WI38 (cell line): ENCODE data around the gene FGF7.
"Not testable (repeated sequence)": the region's sequence is repeated elsewhere in the genome, so short reads cannot be mapped to it uniquely, and the experiment has no call there.

Source experiments
- H3K4me3 ChIP-seq: 2 replicates; pipeline ENCODE4 v1.5.1; 2011; ENCODE audit warnings: low read depth, mild to moderate bottlenecking, control low read depth, low read length
- TF ChIP-seq, protein P1 (sequence below): IDR thresholded peaks from 2 replicates; pipeline ENCODE4 v1.5.1; 2012; ENCODE audit warnings: low read depth, mild to moderate bottlenecking, control low read depth, low read length

Gene FGF7

DNA sequence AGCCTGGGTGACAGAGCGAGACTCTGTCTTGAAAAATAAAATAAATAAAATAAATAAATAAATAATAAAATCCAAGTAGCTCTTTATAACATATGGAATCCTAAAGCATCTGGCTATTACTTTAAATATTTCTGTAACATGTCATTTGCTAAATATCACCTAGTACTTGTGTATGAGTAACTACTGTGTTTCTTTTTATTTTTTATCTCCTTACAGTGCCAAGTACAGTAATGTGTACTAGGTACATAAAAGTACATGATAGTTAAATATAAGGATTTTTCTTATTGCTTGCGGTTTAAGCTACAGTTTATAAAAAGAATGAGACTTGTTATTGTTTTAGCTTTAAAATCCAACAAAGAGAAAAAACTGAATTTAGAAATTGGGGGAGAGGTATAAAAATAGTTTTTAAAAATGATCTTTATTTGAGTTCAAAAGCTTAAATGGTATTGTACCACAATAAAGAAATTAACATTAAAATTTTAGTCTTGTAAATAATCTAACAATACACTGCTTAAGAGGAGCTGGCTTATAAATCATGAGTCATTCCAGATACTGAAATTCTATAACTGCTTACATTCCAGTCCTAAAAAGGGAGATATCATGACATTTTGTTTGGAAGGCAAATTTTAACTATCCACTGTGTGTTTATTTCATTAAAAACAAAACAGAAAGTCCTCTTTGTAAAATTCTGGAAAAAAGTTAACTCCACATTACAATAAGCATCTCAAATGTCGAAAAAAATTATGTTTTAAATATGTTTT lies 73.1 kb downstream of the FGF7 start:
- TF ChIP-seq, protein P1, sequence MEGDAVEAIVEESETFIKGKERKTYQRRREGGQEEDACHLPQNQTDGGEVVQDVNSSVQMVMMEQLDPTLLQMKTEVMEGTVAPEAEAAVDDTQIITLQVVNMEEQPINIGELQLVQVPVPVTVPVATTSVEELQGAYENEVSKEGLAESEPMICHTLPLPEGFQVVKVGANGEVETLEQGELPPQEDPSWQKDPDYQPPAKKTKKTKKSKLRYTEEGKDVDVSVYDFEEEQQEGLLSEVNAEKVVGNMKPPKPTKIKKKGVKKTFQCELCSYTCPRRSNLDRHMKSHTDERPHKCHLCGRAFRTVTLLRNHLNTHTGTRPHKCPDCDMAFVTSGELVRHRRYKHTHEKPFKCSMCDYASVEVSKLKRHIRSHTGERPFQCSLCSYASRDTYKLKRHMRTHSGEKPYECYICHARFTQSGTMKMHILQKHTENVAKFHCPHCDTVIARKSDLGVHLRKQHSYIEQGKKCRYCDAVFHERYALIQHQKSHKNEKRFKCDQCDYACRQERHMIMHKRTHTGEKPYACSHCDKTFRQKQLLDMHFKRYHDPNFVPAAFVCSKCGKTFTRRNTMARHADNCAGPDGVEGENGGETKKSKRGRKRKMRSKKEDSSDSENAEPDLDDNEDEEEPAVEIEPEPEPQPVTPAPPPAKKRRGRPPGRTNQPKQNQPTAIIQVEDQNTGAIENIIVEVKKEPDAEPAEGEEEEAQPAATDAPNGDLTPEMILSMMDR: no peak
- H3K4me3 ChIP-seq: no peak overlapping the region

DNA sequence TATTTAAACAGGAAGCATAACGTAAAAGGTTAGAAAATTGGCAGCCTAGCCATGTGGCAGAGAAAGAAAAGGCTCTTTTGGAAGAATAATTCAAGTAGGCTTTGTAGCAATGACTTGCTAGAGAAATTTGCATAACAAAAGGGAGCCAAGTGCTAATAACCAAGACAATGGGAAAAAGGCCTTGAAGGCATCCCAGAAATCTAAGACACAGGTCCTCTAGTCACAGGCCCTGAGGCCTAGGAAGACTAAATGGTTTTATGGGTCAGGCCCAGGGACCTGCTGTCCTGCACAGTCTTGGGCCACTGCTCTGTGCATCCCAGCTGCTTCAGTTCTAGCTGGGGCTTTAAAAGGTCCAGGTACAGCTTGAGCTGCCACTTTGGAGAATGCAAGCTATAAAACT lies 78.5 kb downstream of the FGF7 start:
- H3K4me3 ChIP-seq: no peak overlapping the region
- TF ChIP-seq, protein P1: no peak

DNA sequence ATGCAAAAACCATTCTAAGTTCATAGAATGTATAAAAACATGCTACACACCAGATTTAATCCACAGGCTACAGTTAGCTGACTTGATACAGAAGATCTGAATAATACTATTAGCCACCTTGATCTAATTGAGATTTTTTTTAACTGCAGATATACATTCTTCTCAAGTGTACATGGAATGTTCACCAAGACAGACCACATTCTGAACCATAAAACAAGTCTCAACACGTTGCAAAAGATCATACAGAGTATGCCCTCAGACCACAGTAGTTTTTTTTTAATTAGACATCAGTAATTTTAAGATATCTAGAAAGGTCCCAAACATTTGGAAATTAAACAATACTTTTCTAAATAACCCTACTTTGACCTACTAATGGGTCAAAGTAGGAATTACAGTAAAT lies 83.3 kb downstream of the FGF7 start:
- TF ChIP-seq, protein P1: no peak
- H3K4me3 ChIP-seq: no peak overlapping the region

DNA sequence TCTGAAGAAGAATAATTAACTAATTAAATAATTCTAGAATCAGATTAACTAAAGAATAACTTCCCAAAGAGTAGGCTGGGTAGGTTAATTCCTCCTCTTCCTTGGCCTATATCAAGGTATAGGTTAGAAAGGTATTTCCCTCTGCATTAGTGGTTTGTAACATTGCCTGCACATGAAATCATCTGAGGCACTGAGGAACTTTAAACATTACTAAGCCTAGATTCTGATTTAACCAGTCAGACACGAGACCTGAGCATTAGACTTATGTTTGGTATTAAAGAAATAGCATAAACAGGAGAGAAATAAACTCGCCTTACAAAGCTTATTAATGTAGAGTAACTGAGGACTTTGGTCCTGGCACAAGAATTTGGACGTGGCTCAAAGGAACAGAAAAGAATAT lies 84.2 kb downstream of the FGF7 start:
- TF ChIP-seq, protein P1: no peak
- no peak overlapping the region for H3K4me3 ChIP-seq

DNA sequence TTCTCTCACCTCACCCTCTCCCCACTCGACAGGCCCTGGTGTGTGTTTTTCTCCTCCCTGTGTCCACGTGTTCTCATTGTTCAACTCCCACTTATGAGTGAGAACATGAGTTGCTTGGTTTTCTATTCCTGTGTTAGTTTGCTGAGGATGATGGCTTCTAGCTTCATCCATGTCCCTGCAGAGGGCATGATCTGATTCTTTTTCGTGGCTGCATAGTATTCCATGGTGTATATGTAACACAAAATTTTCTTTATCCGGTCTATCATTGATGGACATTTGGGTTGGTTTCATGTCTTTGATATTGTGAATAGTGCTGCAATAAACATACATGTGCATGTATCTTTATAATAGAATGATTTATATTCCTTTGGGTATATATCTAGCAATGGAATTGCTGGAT lies 89.7 kb downstream of the FGF7 start:
- not testable (repeated sequence) for H3K4me3 ChIP-seq

DNA sequence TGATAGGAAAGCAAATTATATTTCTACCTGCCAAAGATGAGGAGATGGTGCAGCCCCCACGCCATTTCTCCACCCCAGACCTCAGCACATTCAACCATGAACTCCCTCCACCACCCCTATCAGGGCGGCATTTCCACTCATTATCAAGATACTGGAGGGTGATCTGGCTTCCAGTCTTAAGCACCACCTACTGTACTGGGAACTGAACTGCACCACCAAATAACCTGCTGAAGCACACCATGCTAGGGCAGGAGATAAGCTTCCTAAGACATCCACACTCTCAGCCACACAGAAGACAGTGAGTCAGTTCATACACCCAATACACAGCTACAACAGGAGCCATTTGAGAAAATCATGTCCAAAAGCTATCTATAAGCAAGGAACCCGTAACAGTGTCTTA lies 98.8 kb downstream of the FGF7 start:
- no peak overlapping the region for H3K4me3 ChIP-seq
- TF ChIP-seq, protein P1: no peak

DNA sequence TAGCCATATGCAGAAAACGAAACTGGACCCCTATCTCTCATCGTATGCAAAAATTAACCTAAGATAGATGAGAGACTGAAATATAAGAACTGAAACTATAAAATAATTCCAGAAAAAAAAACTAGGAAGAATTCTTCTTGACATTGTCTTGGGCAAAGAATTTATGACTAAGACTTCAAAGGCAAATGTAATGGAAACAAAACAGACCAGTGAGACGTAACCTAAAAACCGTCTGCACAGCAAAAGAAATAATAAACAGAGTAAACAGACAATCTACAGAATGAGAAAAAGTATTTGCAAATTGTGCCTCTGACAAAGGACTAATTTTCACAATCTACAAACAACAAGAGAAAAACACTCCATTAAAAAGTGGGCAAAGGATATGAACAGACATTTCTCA lies 105.2 kb downstream of the FGF7 start:
- no peak overlapping the region for H3K4me3 ChIP-seq
- TF ChIP-seq, protein P1: no peak

DNA sequence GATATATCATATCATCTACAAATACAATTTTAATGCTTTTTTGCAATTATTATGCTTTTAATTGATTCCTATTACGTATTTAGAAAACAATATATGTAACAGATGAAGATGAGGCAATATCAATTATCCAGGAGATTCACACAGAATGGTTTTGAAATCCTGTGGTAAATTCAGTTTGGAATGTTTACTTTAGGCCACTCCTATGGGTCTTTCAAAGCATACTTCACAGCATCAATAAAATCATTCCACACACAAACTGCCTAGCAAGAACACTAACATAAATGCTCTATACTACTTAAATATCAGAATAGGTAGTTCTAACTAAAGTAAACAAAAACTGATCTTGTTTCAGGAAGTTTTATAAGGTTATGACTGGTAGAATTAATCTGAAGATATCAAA lies 107.0 kb downstream of the FGF7 start:
- TF ChIP-seq, protein P1: no peak

More for the DNA sequence above, 107.0 kb downstream of the FGF7 start:
- no peak overlapping the region for H3K4me3 ChIP-seq
